ENCODE data around the gene C6orf89. TPM values are rescaled to one million over a fixed set of nuclear protein-coding genes. Genes with fewer than 3 reads are reported as not detected.

The C6orf89 gene, protein sequence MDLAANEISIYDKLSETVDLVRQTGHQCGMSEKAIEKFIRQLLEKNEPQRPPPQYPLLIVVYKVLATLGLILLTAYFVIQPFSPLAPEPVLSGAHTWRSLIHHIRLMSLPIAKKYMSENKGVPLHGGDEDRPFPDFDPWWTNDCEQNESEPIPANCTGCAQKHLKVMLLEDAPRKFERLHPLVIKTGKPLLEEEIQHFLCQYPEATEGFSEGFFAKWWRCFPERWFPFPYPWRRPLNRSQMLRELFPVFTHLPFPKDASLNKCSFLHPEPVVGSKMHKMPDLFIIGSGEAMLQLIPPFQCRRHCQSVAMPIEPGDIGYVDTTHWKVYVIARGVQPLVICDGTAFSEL
- total RNA-seq (2014; rRNA removed; shearing (Covaris generic)), result 33.7 and 47.6 TPM in 2 replicates

DNA sequence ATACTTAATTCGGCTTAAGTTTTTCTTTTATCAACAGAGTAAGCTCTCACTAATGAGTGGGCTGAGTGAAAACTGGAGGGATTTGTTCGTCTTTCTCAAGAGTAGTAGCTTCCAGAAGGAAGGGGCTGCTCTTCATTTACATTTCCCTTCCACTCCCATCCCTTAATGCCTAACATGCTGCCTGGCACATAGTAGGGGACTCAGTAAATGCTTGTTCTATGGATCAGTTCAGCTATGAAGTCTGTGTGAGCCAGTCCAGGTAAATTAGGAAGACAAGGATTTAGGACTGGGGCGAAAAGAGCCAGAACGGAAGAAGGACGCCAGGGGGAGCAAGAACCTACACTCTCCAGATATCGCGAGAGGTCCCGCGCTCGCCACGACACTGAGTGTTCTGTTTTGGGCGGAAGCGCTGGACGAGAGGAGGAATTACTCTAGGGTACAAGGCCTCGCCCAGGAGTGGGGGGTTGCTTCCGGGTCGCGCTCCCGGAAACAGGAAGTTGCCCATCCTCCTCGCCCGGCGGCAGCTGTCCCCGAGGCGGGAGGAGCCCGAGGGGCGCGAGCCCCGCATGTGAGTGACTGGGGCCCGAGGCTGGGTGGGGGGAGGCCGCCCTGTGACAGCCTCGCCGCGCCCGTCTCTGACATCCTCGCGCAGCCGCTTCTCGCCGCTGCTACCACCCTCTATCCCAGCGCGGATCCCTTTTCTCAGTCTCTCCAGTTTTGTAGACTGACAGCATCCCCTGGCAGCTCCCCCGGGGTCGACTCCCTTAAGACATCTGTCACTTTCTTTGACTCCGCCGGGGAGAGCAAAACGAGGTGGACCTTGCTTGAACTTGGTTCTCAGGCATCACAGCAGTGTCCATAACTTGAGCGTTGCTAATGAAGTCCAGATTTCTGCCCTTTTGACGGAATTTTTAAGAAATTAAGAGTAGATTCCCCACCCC lies at the start of gene C6orf89:
TSS of gene C6orf89 (plus strand) at position 492 of the 941 bp plus-strand sequence. CDS start 13,493 bp downstream, outside the sequence.
- Histone ChIP-seq H3K4me1 (replicated peaks) (peaks cover 8% of the 10 kb centered on the region), H3K27ac (peak within 1 kb of the TSS; percentile 39)
- DNase-seq (ENCODE audit: low read depth in 1 of 2, low spot score in 2 of 2), result peak; percentile 96 to 99

DNA sequence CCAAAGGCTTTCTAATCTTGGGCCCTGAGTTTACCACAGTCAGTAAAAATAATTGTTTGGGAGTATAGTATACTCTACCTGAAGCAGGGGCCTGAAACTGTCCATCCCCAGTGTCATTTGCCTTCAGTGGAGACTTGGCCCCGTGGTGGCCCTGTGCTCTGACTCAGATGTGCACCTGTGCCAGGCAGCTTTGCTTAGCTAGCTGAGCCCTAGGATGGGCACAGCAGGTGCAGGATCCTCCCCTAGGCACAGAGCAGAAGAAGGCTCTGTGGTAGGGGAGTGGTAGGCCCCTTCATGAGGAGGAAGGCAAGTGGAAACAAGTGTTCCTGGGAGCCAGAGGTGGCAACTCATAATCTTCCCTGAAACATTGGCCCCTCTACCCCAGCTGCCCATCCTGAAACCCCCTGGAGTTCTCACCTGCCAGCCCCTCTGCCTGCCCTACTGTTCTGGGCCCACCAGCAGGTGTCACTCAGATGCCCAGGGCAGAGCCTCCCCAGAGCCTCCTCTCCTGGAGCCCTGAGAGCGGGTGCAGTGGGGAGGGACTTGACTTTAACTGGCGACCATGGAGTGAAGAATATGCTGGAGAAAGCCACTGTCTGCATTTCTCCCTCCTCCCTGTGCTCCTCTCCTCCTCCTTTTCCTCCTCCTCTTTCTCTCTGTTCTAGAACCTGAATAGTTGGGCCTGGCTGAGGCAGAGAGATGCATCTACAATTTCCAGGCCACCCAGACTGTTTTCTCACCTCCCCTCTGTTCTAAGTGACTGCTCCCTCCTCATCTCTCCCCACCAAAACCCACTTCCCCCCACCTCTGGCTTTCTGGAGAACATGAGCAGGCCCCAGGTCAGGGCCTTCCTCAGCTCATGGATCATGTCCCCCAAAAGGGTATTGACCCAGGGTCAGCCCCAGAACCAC lies 49.4 kb upstream of the C6orf89 start:
- no peak for DNase-seq (ENCODE audit: low read depth in 1 of 2, low spot score in 2 of 2)
- H3K9me3 ChIP-seq (replicated peaks), result no peaks in the 10 kb centered on the region
- peaks cover 12% of the 10 kb centered on the region for H3K4me1 ChIP-seq (replicated peaks)
- H3K36me3 ChIP-seq, result no peaks in the 10 kb centered on the region
- H3K4me3 ChIP-seq, result no peak overlapping the region
- H3K27me3 ChIP-seq (replicated peaks), result peaks cover 20% of the 10 kb centered on the region
- no peak overlapping the region for H3K27ac ChIP-seq

More for the DNA sequence above, at the start of gene C6orf89:
- Histone ChIP-seq H3K36me3 (0 out of 2 replicates have a peak, but pooled peaks cover 4% of the 10 kb centered on the region), H3K4me3 (peak within 1 kb of the TSS; percentile 73), H3K9me3 (replicated peaks) (no peaks in the 10 kb centered on the region), H3K27me3 (replicated peaks) (no peaks in the 10 kb centered on the region)

DNA sequence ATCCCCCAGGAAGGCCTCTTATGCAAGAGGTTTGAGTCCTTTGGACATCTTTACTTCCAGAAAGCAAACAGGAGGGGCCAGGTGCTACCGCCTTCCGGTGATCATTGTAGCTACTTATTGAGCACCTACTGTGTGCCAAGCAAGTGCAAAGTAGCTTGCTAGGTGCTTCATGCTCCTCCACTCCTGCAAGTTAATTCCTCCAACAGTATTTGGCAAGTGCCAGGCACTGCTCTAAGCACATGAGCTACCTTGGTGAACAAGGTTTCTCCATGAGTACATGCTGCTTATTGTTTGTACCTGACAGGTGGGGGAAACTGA lies 48.8 kb upstream of the C6orf89 start:
- peaks cover 12% of the 10 kb centered on the region for H3K4me1 ChIP-seq (replicated peaks)
- H3K36me3 ChIP-seq, result no peaks in the 10 kb centered on the region
- H3K9me3 ChIP-seq (replicated peaks), result no peaks in the 10 kb centered on the region
- H3K27ac ChIP-seq, result no peak overlapping the region
- H3K4me3 ChIP-seq, result no peak overlapping the region
- peaks cover 20% of the 10 kb centered on the region for H3K27me3 ChIP-seq (replicated peaks)
- no peak for DNase-seq (ENCODE audit: low read depth in 1 of 2, low spot score in 2 of 2)

DNA sequence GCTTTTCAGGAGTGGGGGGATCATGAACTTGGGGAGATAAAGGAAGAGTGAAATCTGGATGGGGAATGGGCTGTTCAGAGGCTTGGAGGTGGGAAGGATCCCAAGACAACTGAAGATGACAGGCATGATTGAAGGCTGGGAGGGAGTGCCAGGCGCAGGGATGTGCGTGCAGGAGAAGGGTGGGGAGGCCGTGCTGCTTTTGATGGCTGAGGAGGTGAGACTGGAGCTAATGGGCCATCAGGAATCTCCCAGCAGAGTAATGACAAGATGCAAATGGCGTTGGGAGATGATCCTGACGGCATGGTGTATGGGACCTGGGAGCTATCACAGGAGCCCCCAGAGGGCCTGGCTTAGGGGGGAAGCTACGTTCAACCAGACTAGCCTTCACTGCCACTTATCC lies 48.1 kb upstream of the C6orf89 start:
- Histone ChIP-seq H3K4me1 (replicated peaks) (peaks cover 12% of the 10 kb centered on the region), H3K9me3 (replicated peaks) (no peaks in the 10 kb centered on the region), H3K27me3 (replicated peaks) (peaks cover 20% of the 10 kb centered on the region), H3K4me3 (no peak overlapping the region), H3K36me3 (no peaks in the 10 kb centered on the region), H3K27ac (no peak overlapping the region)
- no peak for DNase-seq (ENCODE audit: low read depth in 1 of 2, low spot score in 2 of 2)

DNA sequence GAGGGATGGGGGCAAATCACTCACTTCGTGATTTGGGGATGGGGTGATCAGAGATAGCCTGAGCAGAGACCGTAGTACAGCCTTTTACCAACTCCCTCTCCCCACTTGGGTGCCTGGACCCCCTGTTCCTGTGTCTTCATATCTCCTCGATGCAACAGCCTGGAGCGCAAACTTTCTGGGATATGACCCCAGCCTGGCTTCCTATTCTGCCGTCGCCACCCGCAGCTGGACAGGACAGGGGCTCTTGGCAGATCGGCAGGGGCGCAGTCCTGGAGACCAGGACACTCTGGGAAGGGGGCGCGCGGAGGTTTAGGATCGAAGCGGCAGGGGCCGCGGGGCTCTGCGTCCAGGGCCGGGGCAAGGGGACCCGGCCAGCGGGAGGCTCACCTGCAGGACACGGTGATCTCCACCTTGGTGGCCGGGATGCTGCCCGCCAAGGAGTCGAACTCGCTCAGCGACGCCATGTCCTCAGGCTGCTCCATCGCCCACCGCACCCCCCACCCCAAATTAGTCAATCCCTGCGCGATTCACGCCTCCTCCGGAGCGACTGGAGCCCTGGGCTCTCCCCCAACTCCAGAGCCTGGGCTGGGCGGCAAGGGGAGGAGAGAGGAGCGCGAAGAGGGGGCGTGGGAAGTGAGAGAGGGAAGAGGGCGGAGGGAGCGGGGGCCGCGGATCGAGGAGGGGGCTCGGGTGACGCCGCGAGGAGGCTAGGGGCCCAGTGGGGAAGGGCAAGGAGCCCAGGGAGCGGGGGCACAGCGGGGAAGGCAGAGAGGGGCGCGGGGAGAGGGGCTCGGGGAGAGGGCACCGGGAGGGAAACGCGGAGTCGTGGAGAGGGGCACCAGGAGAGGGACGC lies 46.6 kb upstream of the C6orf89 start, which contains the start of gene CPNE5:
TSS of gene CPNE5 (minus strand) at position 549 of the 853 bp plus-strand sequence. CDS start at position 482, 67 bp downstream.
- no peak for DNase-seq (ENCODE audit: low read depth in 1 of 2, low spot score in 2 of 2)
- peaks cover 20% of the 10 kb centered on the region for H3K27me3 ChIP-seq (replicated peaks)
- peak within 1 kb of the TSS; percentile 40 for H3K4me3 ChIP-seq
- no peak within 1 kb of the TSS for H3K27ac ChIP-seq
- peaks cover 12% of the 10 kb centered on the region for H3K4me1 ChIP-seq (replicated peaks)
- H3K36me3 ChIP-seq, result no peaks in the 10 kb centered on the region
- no peaks in the 10 kb centered on the region for H3K9me3 ChIP-seq (replicated peaks)

DNA sequence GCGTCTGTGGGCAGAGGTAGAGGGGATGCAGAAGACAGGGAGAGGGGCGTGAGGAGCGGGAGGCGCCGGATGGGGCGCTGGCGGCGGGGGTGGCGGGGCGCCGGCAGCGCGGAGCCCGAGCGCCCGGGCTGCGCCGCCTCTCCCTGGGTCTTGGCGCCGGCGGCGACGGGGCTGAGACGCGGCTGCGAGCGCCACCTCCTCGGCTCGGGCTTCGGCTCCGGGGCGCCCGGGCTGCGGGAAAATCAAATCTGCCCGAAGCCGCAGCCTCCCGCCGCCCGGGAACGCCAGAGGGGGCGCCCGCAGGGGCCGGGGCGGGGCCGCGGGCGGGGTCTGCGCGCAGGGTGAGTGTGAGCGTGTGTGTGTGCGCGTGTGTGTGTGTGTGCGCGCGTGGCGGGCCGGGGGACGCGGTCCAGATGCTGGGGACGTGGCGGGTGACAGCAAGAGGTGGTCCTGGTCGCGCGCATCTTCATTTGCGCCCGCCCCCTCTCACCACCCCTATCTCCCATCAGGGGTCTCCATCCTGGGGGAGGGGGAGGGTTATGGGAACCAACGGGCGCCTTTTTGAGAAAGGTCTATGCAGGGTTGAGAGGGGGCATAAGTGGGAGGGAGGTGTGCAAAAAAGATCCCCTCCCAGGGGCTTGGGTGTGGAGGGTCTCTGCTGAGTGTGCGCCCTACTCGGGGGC lies 45.9 kb upstream of the C6orf89 start:
- no peak overlapping the region for H3K27ac ChIP-seq
- H3K4me1 ChIP-seq (replicated peaks), result peaks cover 12% of the 10 kb centered on the region
- peak overlapping the region; percentile 40 for H3K4me3 ChIP-seq
- no peaks in the 10 kb centered on the region for H3K9me3 ChIP-seq (replicated peaks)
- DNase-seq (ENCODE audit: low read depth in 1 of 2, low spot score in 2 of 2), result no peak
- H3K27me3 ChIP-seq (replicated peaks), result peaks cover 20% of the 10 kb centered on the region
- H3K36me3 ChIP-seq, result no peaks in the 10 kb centered on the region

DNA sequence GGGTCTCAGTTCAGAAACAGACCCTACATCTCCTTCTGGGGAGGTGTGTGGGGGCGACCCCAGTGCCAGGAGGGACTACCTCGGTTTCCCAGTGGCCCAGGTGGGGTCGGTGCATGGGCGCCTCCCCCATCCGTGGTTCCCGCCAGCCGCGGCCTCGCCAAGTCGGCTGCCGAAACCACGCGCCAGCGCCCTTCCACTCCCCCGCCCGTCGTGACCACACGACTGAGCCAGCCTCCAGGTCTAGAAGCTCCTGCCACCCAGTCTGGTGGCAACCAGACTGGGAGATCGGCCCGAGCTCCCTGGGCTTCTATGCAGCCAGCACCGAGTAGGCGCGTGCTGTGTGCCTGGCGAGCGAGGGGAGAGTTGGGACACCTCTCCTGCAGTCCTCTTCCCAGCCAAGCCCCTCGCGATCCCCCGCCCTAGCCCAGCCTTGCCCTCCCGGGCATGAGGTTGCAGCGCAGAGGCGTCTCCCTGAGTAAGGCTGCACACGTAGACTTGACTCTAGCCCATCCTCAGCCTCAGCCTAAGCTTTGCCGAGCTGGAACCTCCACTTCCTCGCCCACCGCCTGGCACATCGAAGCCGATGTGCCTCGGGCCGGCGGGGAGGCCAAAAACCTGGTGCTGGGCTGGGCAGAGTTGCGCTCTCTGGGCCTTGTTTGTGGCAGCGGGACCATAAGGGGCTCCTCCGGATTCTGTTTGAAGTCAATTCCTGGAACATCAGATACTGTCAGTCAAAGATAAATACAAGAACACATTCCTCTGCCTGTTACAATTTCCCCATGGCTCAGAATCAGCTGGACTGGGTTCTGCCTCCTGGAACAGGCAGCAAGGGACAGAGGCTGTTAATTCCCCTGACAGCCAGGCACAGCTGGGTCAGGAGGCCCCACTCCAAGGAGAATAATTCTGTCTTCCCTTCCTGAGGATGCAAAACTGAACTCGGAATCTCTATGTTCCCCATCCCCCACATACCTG lies 45.0 kb upstream of the C6orf89 start:
- no peaks in the 10 kb centered on the region for H3K9me3 ChIP-seq (replicated peaks)
- H3K27ac ChIP-seq, result no peak overlapping the region
- no peak for DNase-seq (ENCODE audit: low read depth in 1 of 2, low spot score in 2 of 2)
- H3K36me3 ChIP-seq, result no peaks in the 10 kb centered on the region
- H3K4me3 ChIP-seq, result no peak overlapping the region
- peaks cover 20% of the 10 kb centered on the region for H3K27me3 ChIP-seq (replicated peaks)
- H3K4me1 ChIP-seq (replicated peaks), result peaks cover 12% of the 10 kb centered on the region

DNA sequence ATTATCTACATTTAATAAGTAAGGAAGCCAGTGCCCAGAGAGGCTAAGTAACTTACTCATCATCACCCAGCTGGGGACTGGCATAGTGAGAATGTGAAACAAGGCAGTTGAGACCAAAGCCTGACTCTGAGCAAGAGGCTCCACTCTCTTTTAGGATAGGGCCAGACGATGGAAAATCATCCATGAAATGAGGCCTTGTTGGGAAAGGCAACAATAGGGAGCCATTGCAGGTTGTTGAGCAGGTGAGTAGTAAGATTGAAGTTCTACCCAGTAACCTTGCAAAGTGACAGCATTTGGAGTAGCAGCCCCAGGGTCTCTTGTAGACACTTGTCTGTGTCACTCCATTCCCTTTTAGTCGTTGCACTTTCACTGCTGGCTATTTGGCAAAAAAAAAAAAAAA lies 44.0 kb upstream of the C6orf89 start:
- no peaks in the 10 kb centered on the region for H3K9me3 ChIP-seq (replicated peaks)
- peaks cover 12% of the 10 kb centered on the region for H3K4me1 ChIP-seq (replicated peaks)
- H3K27ac ChIP-seq, result no peak overlapping the region
- DNase-seq (ENCODE audit: low read depth in 1 of 2, low spot score in 2 of 2), result no peak
- no peaks in the 10 kb centered on the region for H3K36me3 ChIP-seq
- H3K4me3 ChIP-seq, result no peak overlapping the region
- peaks cover 20% of the 10 kb centered on the region for H3K27me3 ChIP-seq (replicated peaks)

DNA sequence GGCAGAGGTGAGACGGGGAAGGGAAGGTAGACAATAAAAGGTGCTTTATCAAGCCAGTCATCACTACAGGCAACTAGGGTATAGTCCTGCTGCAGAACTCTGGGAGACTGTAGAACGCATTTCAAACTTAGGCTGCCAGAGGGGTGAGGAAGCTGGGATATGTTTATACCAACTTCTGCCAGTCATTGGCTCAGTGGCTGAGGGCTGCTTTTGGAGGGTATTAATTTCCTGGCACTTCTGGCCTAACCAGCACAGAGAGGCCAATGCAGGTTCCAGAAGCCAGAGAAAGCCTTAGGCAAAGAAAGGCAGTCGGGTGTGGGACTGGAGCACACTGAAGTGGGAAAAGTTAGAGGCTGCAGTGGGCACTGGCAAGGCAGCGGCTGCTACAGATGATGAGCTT lies 42.6 kb upstream of the C6orf89 start:
- Histone ChIP-seq H3K27ac (no peak overlapping the region), H3K27me3 (replicated peaks) (peaks cover 16% of the 10 kb centered on the region), H3K9me3 (replicated peaks) (no peaks in the 10 kb centered on the region), H3K36me3 (no peaks in the 10 kb centered on the region), H3K4me1 (replicated peaks) (peaks cover 12% of the 10 kb centered on the region), H3K4me3 (no peak overlapping the region)
- DNase-seq (ENCODE audit: low read depth in 1 of 2, low spot score in 2 of 2), result no peak

DNA sequence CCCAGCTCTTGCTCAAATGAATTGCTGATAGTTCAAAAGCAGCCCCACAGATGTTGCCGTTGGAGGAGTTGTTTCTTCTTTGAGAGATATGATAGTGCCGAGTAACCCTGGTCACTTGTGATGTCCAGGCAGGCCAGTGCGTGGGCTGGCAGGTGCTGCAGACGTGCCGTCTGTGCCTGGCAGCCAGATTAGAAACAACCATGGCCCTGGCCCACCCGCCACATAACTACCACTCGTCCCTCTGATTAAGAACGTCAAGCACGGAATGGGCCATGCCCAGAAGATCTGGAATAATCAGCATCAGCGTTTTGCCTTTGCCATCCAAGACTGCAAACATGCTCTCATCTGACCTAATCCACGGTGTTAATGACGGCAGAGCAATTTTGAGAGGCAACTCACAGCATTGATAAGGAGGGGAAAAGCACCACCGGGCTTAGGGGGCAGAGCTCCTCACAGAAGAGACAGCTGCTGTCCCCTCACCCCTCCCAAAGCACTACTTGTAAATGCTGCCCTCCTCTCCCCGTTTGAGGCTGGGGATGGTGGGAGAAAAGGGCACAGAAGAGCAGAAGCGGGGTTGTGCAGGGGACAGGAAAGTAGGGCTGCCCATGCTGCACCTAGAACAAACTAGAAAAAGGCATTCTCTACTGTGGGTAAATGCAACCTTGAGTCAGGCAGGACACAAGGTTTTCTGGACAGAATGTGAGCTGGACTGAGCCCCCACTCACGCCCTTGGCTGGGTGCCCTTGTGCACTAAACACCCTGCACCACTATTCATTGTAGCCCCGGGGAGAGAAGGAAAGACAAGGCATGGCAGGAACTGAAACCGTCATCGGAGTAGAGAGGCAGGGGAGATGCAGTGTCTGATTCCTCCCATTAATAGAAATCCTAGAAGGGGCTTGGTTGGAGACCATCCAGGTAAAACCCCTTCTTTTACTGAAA lies 41.3 kb upstream of the C6orf89 start:
- Histone ChIP-seq H3K4me3 (no peak overlapping the region), H3K36me3 (no peaks in the 10 kb centered on the region), H3K27me3 (replicated peaks) (peaks cover 5% of the 10 kb centered on the region; the same call in 1 of the 2 replicates), H3K9me3 (replicated peaks) (no peaks in the 10 kb centered on the region), H3K27ac (no peak overlapping the region), H3K4me1 (replicated peaks) (peaks cover 7% of the 10 kb centered on the region)
- no peak for DNase-seq (ENCODE audit: low read depth in 1 of 2, low spot score in 2 of 2)

Data from SJSA1 (cell line).